GM10248 (cell line): Measurements from ENCODE around the gene POU6F2.

ENCODE experiments used
- CTCF ChIA-PET: fragments of 300-600 bp; sonication (Branson Sonifier 250); formaldehyde crosslinking; extraction: SDS; loops from one replicate; lab custom pipeline; 2021; ENCODE audit warnings: antibody characterized with exemption; lab: Yijun Ruan, JAX
- POLR2A ChIA-PET: fragments of 350-650 bp; sonication (Branson Sonifier 250); formaldehyde crosslinking; extraction: SDS; loops from one replicate; lab custom pipeline; 2020; ENCODE audit warnings: antibody characterized with exemption; lab: Yijun Ruan, JAX
- DNase-seq: peaks from one replicate; pipeline ENCODE4 v3.0.0; 2012; ENCODE audit errors: extremely low spot score
- TF ChIP-seq, protein P1 (sequence below): IDR thresholded peaks from 2 replicates; pipeline ENCODE4 v1.5.1; 2012; ENCODE audit warnings: mild to moderate bottlenecking, low read depth; ENCODE audit errors: extremely low read depth, missing control alignments, control extremely low read depth

POU6F2 gene

DNA sequence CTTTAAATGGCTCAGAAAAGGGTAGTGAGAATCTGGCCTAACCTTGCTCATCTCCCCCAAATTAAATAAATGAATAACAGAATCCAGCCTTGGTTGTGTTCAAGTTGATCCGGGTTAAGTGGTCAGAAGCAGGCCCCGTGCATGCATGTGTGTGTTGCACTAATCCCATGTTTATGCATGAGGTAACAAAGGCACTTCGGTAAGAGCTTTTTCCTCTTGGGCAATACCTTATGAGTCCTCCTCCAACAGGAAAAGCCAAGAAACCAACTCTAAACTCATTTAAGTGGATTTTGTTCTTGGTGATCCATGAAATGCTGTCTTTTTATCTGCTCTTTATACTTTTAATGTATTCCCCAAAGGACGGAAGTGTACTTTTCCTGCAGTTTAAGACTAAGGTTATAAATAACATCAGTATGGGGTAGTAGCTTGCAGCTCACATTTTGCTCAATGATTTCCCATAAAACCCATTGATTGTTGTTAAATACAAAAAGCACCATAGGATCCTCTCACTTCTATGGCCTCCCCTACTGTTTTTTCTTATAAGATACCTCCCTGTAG lies 483.6 kb downstream of the POU6F2 start:
- DNase-seq: no peak
- ChIA-PET CTCF (interaction anchor here (0.8 to 4.1 kb wide), 2 partner anchors 9 to 15 kb away, joined by 3 to 49 read pairs; no protein-coding TSS in a partner anchor), POLR2A (no interaction called here)
- TF ChIP-seq, protein P1, sequence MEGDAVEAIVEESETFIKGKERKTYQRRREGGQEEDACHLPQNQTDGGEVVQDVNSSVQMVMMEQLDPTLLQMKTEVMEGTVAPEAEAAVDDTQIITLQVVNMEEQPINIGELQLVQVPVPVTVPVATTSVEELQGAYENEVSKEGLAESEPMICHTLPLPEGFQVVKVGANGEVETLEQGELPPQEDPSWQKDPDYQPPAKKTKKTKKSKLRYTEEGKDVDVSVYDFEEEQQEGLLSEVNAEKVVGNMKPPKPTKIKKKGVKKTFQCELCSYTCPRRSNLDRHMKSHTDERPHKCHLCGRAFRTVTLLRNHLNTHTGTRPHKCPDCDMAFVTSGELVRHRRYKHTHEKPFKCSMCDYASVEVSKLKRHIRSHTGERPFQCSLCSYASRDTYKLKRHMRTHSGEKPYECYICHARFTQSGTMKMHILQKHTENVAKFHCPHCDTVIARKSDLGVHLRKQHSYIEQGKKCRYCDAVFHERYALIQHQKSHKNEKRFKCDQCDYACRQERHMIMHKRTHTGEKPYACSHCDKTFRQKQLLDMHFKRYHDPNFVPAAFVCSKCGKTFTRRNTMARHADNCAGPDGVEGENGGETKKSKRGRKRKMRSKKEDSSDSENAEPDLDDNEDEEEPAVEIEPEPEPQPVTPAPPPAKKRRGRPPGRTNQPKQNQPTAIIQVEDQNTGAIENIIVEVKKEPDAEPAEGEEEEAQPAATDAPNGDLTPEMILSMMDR: no peak

DNA sequence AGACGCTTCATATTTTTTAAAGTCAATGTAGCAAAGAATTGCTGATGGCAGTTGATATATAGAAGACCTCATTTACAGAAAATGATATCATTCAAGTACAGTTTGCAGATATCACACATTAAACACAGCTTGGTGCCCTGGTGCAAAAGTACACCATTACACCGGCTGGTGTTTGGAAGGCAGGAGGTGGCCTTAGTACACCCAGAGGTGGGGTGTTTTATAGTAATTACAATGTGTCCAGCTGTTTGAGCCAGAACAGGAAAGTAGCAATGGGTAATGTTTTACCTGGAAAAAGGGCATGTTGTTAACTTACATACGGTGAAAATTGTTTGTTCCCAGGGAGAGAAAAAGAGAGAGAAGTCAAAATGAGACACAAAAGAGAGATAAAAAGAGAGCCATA lies 485.5 kb downstream of the POU6F2 start:
- DNase-seq: no peak
- ChIA-PET CTCF (interaction anchor here (0.9 to 4.1 kb wide), 8 partner anchors 8 to 1064 kb away, joined by 3 to 49 read pairs (median 4); no protein-coding TSS in a partner anchor), POLR2A (no interaction called here)
- TF ChIP-seq, protein P1: no peak

GRCh38 chr7:39464350-39465054 lies 486.8 kb downstream of the POU6F2 start:
- ChIA-PET POLR2A (no interaction called here), CTCF (interaction anchor here (0.6 to 4.7 kb wide), 11 partner anchors 9 to 1065 kb away, joined by 3 to 49 read pairs (median 4); no protein-coding TSS in a partner anchor)
- DNase-seq: no peak
- TF ChIP-seq, protein P1: no peak

- TF ChIP-seq, protein P1: peak; percentile 78
- ChIA-PET POLR2A (no interaction called here), CTCF (interaction anchor here (0.9 to 4.7 kb wide), 5 partner anchors 11 to 390 kb away, joined by 3 to 38 read pairs (median 3); no protein-coding TSS in a partner anchor)
- peak; percentile 63 for DNase-seq
Measured at GRCh38 chr7:39465055-39465929, 487.6 kb downstream of the POU6F2 start.

- CTCF ChIA-PET: interaction anchor here (0.7 to 4.7 kb wide), 8 partner anchors 10 to 1069 kb away, joined by 3 to 38 read pairs (median 4); no protein-coding TSS in a partner anchor
- POLR2A ChIA-PET: no interaction called here
- TF ChIP-seq, protein P1: no peak
- DNase-seq: no peak
Measured at GRCh38 chr7:39468261-39468660, 490.6 kb downstream of the POU6F2 start.
